ENCODE data around the gene PLCB4. TPM values are rescaled to one million over a fixed set of nuclear protein-coding genes. Genes with fewer than 3 reads are reported as not detected.

The PLCB4 gene
- total and polyA plus RNA-seq, 3 experiments from 2014 or later: not detected

DNA sequence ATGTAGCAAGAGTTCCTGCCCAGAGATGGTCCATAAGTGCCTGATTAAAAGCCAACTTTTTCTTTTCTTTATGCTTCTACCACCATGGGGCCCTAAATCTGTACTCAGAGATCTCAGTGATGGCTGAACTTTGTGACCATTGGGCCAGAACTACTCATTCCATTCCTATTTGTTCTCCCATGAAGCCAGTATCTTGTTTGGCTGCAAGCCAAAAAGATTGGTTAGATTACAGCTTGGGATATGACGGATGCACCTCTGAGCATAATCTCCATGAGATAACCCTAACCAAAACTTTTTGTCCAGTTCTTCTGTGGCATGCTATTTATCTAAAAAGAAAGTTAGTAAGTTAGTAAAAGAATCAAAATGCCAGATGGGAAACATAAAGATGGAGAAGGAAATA lies 72.2 kb downstream of the PLCB4 start:
- Histone ChIP-seq H3K9me3 (ENCODE audit: low read length) (no peaks in the 10 kb centered on the region), H3K4me1 (ENCODE audit: insufficient read depth, low read length) (no peaks in the 10 kb centered on the region), H3K36me3 (ENCODE audit: insufficient read depth, low read length) (no peaks in the 10 kb centered on the region), H3K4me3 (ENCODE audit: low read length) (no peak overlapping the region), H3K27me3 (ENCODE audit: insufficient read depth, low read length, poor library complexity, severe bottlenecking) (no peaks in the 10 kb centered on the region), H3K27ac (ENCODE audit: low read depth, low read length) (no peak overlapping the region)
- ChIA-PET CTCF (no interaction called here), POLR2A (no interaction called here)
- Mint-ChIP-seq H3K4me1 (no peaks in the 10 kb centered on the region), H3K27me3 (peaks cover 0 to 2% of the 10 kb centered on the region in 2 donors), H3K36me3 (peaks cover 0 to 1% (median 0%) of the 10 kb centered on the region in 3 donors), H3K4me3 (no peak overlapping the region), H3K9me3 (peaks cover 0 to 10% (median 9%) of the 10 kb centered on the region in 5 donors), H3K27ac (no peak overlapping the region)
- DNase-seq: no peak

GRCh38 chr20:9141921-9142320 lies 73.0 kb downstream of the PLCB4 start:
- peaks cover 0 to 10% (median 9%) of the 10 kb centered on the region in 5 donors for H3K9me3 Mint-ChIP-seq
- ChIA-PET POLR2A (no interaction called here), CTCF (no interaction called here)
- peaks cover 0 to 1% (median 0%) of the 10 kb centered on the region in 3 donors for H3K36me3 Mint-ChIP-seq
- H3K4me1 ChIP-seq (ENCODE audit: insufficient read depth, low read length): no peaks in the 10 kb centered on the region
- no peak overlapping the region for H3K4me3 ChIP-seq (ENCODE audit: low read length)
- no peaks in the 10 kb centered on the region for H3K36me3 ChIP-seq (ENCODE audit: insufficient read depth, low read length)
- no peak for DNase-seq
- H3K4me1 Mint-ChIP-seq: no peaks in the 10 kb centered on the region
- no peaks in the 10 kb centered on the region for H3K27me3 ChIP-seq (ENCODE audit: insufficient read depth, low read length, poor library complexity, severe bottlenecking)
- H3K27ac ChIP-seq (ENCODE audit: low read depth, low read length): no peak overlapping the region
- no peak overlapping the region for H3K4me3 Mint-ChIP-seq
- peaks cover 0 to 2% of the 10 kb centered on the region in 2 donors for H3K27me3 Mint-ChIP-seq
- H3K27ac Mint-ChIP-seq: no peak overlapping the region
- H3K9me3 ChIP-seq (ENCODE audit: low read length): no peaks in the 10 kb centered on the region

DNA sequence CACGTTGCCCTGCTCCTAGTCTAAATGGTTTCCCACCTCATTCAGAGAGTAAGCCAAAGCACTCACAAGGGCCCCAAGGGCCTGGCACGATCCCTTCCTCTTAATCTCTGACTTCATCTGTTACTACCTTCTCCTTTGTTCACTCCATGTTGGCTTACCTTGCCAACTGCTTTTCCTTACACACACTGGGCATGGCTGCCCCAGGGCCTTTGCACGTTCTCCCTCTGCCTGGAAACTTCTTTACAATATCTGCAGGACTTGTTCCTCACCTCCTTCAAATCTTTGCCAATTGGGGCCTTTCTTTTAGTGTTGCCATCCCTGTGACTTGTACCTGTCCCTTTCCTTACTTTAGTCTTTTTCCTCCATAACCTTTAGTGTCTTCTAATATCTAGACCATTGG lies 73.9 kb downstream of the PLCB4 start:
- Histone ChIP-seq H3K9me3 (ENCODE audit: low read length) (no peaks in the 10 kb centered on the region), H3K36me3 (ENCODE audit: insufficient read depth, low read length) (no peaks in the 10 kb centered on the region), H3K27me3 (ENCODE audit: insufficient read depth, low read length, poor library complexity, severe bottlenecking) (no peaks in the 10 kb centered on the region), H3K4me3 (ENCODE audit: low read length) (no peak overlapping the region), H3K4me1 (ENCODE audit: insufficient read depth, low read length) (no peaks in the 10 kb centered on the region), H3K27ac (ENCODE audit: low read depth, low read length) (no peak overlapping the region)
- POLR2A ChIA-PET: no interaction called here
- H3K27me3 Mint-ChIP-seq: peaks cover 0 to 2% of the 10 kb centered on the region in 2 donors
- peaks cover 0 to 12% (median 10%) of the 10 kb centered on the region in 5 donors for H3K9me3 Mint-ChIP-seq
- DNase-seq: no peak
- no peak overlapping the region for H3K27ac Mint-ChIP-seq
- H3K4me3 Mint-ChIP-seq: peak overlapping the region in 1 of 7 donors; percentile 7
- CTCF ChIA-PET: no interaction called here
- no peaks in the 10 kb centered on the region for H3K4me1 Mint-ChIP-seq
- H3K36me3 Mint-ChIP-seq: peaks cover 0 to 1% (median 0%) of the 10 kb centered on the region in 3 donors

DNA sequence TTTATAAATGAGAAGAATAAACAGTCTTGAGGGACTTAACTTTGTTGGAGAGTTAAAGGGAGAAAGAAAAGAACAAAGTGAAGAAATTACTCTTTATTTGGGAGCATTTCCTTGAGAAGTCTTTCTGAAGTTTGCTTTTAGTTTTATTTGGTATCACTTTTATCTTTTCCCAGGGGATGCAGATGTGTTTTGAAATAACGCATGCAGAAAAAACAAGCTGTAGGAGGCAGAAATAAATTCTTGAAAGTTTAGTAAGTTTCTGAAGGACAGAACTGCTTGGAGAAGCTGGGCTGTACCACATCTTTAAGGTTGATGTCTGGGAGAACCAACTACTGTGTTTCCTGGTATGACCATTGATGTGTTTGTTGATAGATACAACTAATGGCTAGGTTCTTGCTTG lies 75.0 kb downstream of the PLCB4 start:
- POLR2A ChIA-PET: no interaction called here
- Mint-ChIP-seq H3K4me1 (no peaks in the 10 kb centered on the region), H3K27me3 (peaks cover 0 to 2% of the 10 kb centered on the region in 2 donors), H3K27ac (no peak overlapping the region), H3K9me3 (peaks cover 4 to 12% (median 10%) of the 10 kb centered on the region in 5 donors), H3K36me3 (no peaks in the 10 kb centered on the region), H3K4me3 (no peak overlapping the region)
- no peaks in the 10 kb centered on the region for H3K36me3 ChIP-seq (ENCODE audit: insufficient read depth, low read length)
- H3K4me3 ChIP-seq (ENCODE audit: low read length): no peak overlapping the region
- no peaks in the 10 kb centered on the region for H3K9me3 ChIP-seq (ENCODE audit: low read length)
- H3K27me3 ChIP-seq (ENCODE audit: insufficient read depth, low read length, poor library complexity, severe bottlenecking): no peaks in the 10 kb centered on the region
- no peaks in the 10 kb centered on the region for H3K4me1 ChIP-seq (ENCODE audit: insufficient read depth, low read length)
- H3K27ac ChIP-seq (ENCODE audit: low read depth, low read length): no peak overlapping the region
- no peak for DNase-seq
- CTCF ChIA-PET: no interaction called here

GRCh38 chr20:9144643-9145042 lies 75.8 kb downstream of the PLCB4 start:
- CTCF ChIA-PET: no interaction called here
- POLR2A ChIA-PET: no interaction called here
- no peak overlapping the region for H3K27ac ChIP-seq (ENCODE audit: low read depth, low read length)

DNA sequence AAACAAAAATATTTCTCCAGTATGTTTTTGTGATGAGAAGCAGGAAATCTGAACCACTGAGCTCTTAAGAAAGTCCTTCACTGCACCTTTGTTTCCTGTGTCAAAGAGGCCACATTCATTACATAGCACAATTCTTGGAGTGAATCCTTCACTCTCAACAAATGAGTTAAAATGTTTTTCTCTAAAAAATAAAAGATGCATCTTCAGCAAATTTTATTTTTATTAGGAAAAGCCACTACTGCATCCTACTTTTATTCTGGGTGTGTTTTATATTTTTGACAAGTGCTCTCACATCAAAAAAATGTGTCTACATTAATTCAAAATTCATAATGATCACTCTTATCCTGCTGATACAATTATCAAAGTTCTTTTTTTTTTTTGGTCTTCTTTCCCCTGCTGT lies 76.3 kb downstream of the PLCB4 start:
- Histone ChIP-seq H3K4me1 (ENCODE audit: insufficient read depth, low read length) (no peaks in the 10 kb centered on the region), H3K36me3 (ENCODE audit: insufficient read depth, low read length) (no peaks in the 10 kb centered on the region), H3K27ac (ENCODE audit: low read depth, low read length) (no peak overlapping the region), H3K9me3 (ENCODE audit: low read length) (no peaks in the 10 kb centered on the region), H3K27me3 (ENCODE audit: insufficient read depth, low read length, poor library complexity, severe bottlenecking) (no peaks in the 10 kb centered on the region), H3K4me3 (ENCODE audit: low read length) (no peak overlapping the region)
- no peak overlapping the region for H3K4me3 Mint-ChIP-seq
- H3K27me3 Mint-ChIP-seq: no peaks in the 10 kb centered on the region
- no peak for DNase-seq
- POLR2A ChIA-PET: no interaction called here
- peaks cover 4 to 12% (median 10%) of the 10 kb centered on the region in 5 donors for H3K9me3 Mint-ChIP-seq
- no peaks in the 10 kb centered on the region for H3K36me3 Mint-ChIP-seq
- no peak overlapping the region for H3K27ac Mint-ChIP-seq
- H3K4me1 Mint-ChIP-seq: no peaks in the 10 kb centered on the region
- CTCF ChIA-PET: no interaction called here

More at GRCh38 chr20:9144643-9145042, 75.8 kb downstream of the PLCB4 start:
- Histone ChIP-seq H3K4me1 (ENCODE audit: insufficient read depth, low read length) (no peaks in the 10 kb centered on the region), H3K36me3 (ENCODE audit: insufficient read depth, low read length) (no peaks in the 10 kb centered on the region), H3K4me3 (ENCODE audit: low read length) (no peak overlapping the region), H3K9me3 (ENCODE audit: low read length) (no peaks in the 10 kb centered on the region), H3K27me3 (ENCODE audit: insufficient read depth, low read length, poor library complexity, severe bottlenecking) (no peaks in the 10 kb centered on the region)
- Mint-ChIP-seq H3K4me3 (no peak overlapping the region), H3K9me3 (peaks cover 4 to 12% (median 9%) of the 10 kb centered on the region in 5 donors), H3K27ac (no peak overlapping the region), H3K36me3 (no peaks in the 10 kb centered on the region), H3K27me3 (peaks cover 0 to 2% of the 10 kb centered on the region in 2 donors), H3K4me1 (no peaks in the 10 kb centered on the region)
- no peak for DNase-seq

- Histone ChIP-seq H3K27me3 (ENCODE audit: insufficient read depth, low read length, poor library complexity, severe bottlenecking) (no peaks in the 10 kb centered on the region), H3K4me1 (ENCODE audit: insufficient read depth, low read length) (no peaks in the 10 kb centered on the region), H3K4me3 (ENCODE audit: low read length) (no peak overlapping the region), H3K9me3 (ENCODE audit: low read length) (no peaks in the 10 kb centered on the region), H3K36me3 (ENCODE audit: insufficient read depth, low read length) (no peaks in the 10 kb centered on the region), H3K27ac (ENCODE audit: low read depth, low read length) (no peak overlapping the region)
- Mint-ChIP-seq H3K9me3 (peaks cover 7 to 14% (median 11%) of the 10 kb centered on the region in 5 donors), H3K36me3 (no peaks in the 10 kb centered on the region), H3K4me3 (no peak overlapping the region), H3K27me3 (no peaks in the 10 kb centered on the region), H3K4me1 (no peaks in the 10 kb centered on the region), H3K27ac (no peak overlapping the region)
- CTCF ChIA-PET: no interaction called here
- POLR2A ChIA-PET: no interaction called here
- no peak for DNase-seq
Measured at GRCh38 chr20:9146649-9147048, 77.8 kb downstream of the PLCB4 start.

DNA sequence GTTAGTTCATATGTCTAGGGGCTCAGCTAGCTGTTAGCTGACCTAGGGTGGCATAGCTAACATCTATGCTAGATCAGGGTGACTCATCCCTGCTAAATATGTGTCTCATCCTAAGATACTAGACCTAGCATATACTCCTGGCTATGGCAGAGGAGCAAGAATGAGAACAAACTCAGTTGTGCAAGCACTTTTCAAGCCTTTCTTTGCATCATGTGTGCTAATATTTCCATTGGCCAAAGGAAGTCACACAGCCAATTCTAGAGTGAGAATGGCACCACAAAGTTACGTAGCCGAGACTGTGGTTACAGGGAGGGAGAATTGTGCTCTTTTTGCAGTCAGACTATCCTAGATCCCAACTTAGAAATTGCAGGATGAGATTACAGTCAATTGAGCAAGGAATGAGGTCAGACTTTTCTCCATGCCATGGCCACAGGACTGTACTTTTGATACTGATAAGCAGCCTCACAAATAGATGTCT lies 78.7 kb downstream of the PLCB4 start:
- no peaks in the 10 kb centered on the region for H3K36me3 ChIP-seq (ENCODE audit: insufficient read depth, low read length)
- no peak overlapping the region for H3K27ac ChIP-seq (ENCODE audit: low read depth, low read length)
- no peaks in the 10 kb centered on the region for H3K9me3 ChIP-seq (ENCODE audit: low read length)
- no peaks in the 10 kb centered on the region for H3K27me3 ChIP-seq (ENCODE audit: insufficient read depth, low read length, poor library complexity, severe bottlenecking)
- DNase-seq: no peak
- H3K36me3 Mint-ChIP-seq: no peaks in the 10 kb centered on the region
- ChIA-PET POLR2A (no interaction called here), CTCF (no interaction called here)
- H3K27me3 Mint-ChIP-seq: no peaks in the 10 kb centered on the region
- H3K27ac Mint-ChIP-seq: no peak overlapping the region
- H3K4me3 ChIP-seq (ENCODE audit: low read length): no peak overlapping the region
- H3K4me1 ChIP-seq (ENCODE audit: insufficient read depth, low read length): no peaks in the 10 kb centered on the region
- H3K4me3 Mint-ChIP-seq: no peak overlapping the region
- peaks cover 6 to 14% (median 11%) of the 10 kb centered on the region in 5 donors for H3K9me3 Mint-ChIP-seq
- no peaks in the 10 kb centered on the region for H3K4me1 Mint-ChIP-seq

DNA sequence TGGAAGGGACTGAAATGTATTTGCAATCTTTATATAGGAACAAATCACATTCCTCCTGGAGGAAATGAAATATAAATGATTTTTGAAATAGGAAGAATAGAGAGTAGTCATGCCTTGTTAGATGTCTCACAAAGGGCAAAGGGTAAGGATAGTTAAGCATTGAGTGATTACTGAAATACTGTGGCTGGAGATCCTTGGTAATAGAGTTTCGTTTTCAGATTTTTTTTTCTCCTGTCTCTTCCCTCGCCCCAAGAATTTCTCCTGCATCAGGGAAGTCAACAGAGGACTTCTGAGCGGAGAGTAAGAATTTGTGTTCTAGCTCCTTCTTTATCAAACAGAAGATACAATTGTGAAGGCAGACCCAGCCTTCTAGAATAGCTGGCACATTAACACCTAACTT lies 79.4 kb downstream of the PLCB4 start:
- no peaks in the 10 kb centered on the region for H3K9me3 ChIP-seq (ENCODE audit: low read length)
- ChIA-PET CTCF (no interaction called here), POLR2A (no interaction called here)
- Mint-ChIP-seq H3K4me1 (no peaks in the 10 kb centered on the region), H3K27me3 (no peaks in the 10 kb centered on the region), H3K9me3 (peaks cover 6 to 18% (median 10%) of the 10 kb centered on the region in 5 donors), H3K4me3 (no peak overlapping the region), H3K27ac (no peak overlapping the region), H3K36me3 (no peaks in the 10 kb centered on the region)
- H3K27me3 ChIP-seq (ENCODE audit: insufficient read depth, low read length, poor library complexity, severe bottlenecking): no peaks in the 10 kb centered on the region
- H3K4me1 ChIP-seq (ENCODE audit: insufficient read depth, low read length): no peaks in the 10 kb centered on the region
- H3K36me3 ChIP-seq (ENCODE audit: insufficient read depth, low read length): no peaks in the 10 kb centered on the region
- DNase-seq: no peak
- no peak overlapping the region for H3K4me3 ChIP-seq (ENCODE audit: low read length)
- H3K27ac ChIP-seq (ENCODE audit: low read depth, low read length): no peak overlapping the region
